Activated B cell treated with CpG ODN at 0.5 μM for 24 hours (primary cell): ENCODE data around the gene LAMA3. TPM values are rescaled to one million over a fixed set of nuclear protein-coding genes. Genes with fewer than 3 reads are reported as not detected.

ENCODE experiments used
- ATAC-seq: fragments of 200-7000 bp; cut with Tn5 transposase; one replicate; pipeline ENCODE4 v1.10.0; 2021; ENCODE audit warnings: low read depth, mild to moderate bottlenecking, moderate library complexity
- CTCF ChIA-PET: fragments of 350-600 bp; sonication (Branson Sonifier 250); formaldehyde crosslinking; loops from one replicate; lab custom pipeline; 2021; ENCODE audit warnings: antibody characterized with exemption; lab: Charles Lee
- POLR2A ChIA-PET: fragments of 350-600 bp; sonication (Branson Sonifier 250); formaldehyde crosslinking; loops from one replicate; lab custom pipeline; 2021; ENCODE audit warnings: antibody characterized with exemption; lab: Charles Lee
- DNase-seq: peaks from one replicate; pipeline ENCODE4 v3.0.0; 2022
- H3K27ac Mint-ChIP-seq: one replicate; pipeline ENCODE4 v1.8.0; 2020; ENCODE audit warnings: mixed read lengths
- H3K27me3 Mint-ChIP-seq: one replicate; pipeline ENCODE4 v1.8.0; 2021; ENCODE audit warnings: mixed read lengths
- H3K36me3 Mint-ChIP-seq: one replicate; pipeline ENCODE4 v1.8.0; 2021; ENCODE audit warnings: low read depth, mixed read lengths
- H3K4me1 Mint-ChIP-seq: one replicate; pipeline ENCODE4 v1.8.0; 2021; ENCODE audit warnings: mixed read lengths
- H3K4me3 Mint-ChIP-seq: one replicate; pipeline ENCODE4 v1.8.0; 2020; ENCODE audit warnings: mild to moderate bottlenecking, mixed read lengths
- H3K9me3 Mint-ChIP-seq: one replicate; pipeline ENCODE4 v1.8.0; 2020; ENCODE audit warnings: mixed read lengths
- CTCF ChIP-seq: fragments of 200-600 bp; IDR thresholded peaks from one replicate; pipeline ENCODE4 v1.8.0; 2022; ENCODE audit warnings: antibody characterized with exemption, mild to moderate bottlenecking
- intact Hi-C: fragments of 100-400 bp; cut with micrococcal nuclease; formaldehyde crosslinking; loops from one replicate; pipeline ENCODE4 v1.15.1; 2024
- total RNA-seq: library from RNA; stranded (reverse); gene quantifications from 2 replicates; pipeline ENCODE4 v1.2.3, GENCODE V29; 2022

LAMA3 gene
- total RNA-seq, 1 donor from 2014 or later: not detected

- Mint-ChIP-seq H3K36me3 (no peaks in the 10 kb centered on the region), H3K4me1 (no peaks in the 10 kb centered on the region), H3K9me3 (no peaks in the 10 kb centered on the region), H3K4me3 (no peak overlapping the region), H3K27ac (no peak overlapping the region), H3K27me3 (peaks cover 18% of the 10 kb centered on the region)
- CTCF ChIA-PET: no interaction called here
- POLR2A ChIA-PET: no interaction called here
- DNase-seq (no peak), ATAC-seq (no peak)
- no peak for TF ChIP-seq CTCF
- intact Hi-C loops: no loop called here
These were observed 44.6 kb downstream of the LAMA3 start for GRCh38 chr18:23733895-23734294.

- ATAC-seq: no peak
- POLR2A ChIA-PET: no interaction called here
- intact Hi-C loops: no loop called here
- Mint-ChIP-seq H3K4me1 (no peaks in the 10 kb centered on the region), H3K27ac (no peak overlapping the region), H3K4me3 (no peak overlapping the region), H3K27me3 (peaks cover 16% of the 10 kb centered on the region), H3K36me3 (no peaks in the 10 kb centered on the region), H3K9me3 (no peaks in the 10 kb centered on the region)
- CTCF ChIA-PET: no interaction called here
- no peak for TF ChIP-seq CTCF
- no peak for DNase-seq
These were observed 45.8 kb downstream of the LAMA3 start for GRCh38 chr18:23735021-23735464.

GRCh38 chr18:23737578-23737977, 48.3 kb downstream of the LAMA3 start:
- no peak for DNase-seq
- no peak for TF ChIP-seq CTCF
- H3K36me3 Mint-ChIP-seq: no peaks in the 10 kb centered on the region
- no peak for ATAC-seq
- H3K4me1 Mint-ChIP-seq: no peaks in the 10 kb centered on the region
- no peaks in the 10 kb centered on the region for H3K9me3 Mint-ChIP-seq
- peaks cover 20% of the 10 kb centered on the region for H3K27me3 Mint-ChIP-seq
- ChIA-PET CTCF (no interaction called here), POLR2A (no interaction called here)
- H3K4me3 Mint-ChIP-seq: no peak overlapping the region
- intact Hi-C loops: no loop called here
- H3K27ac Mint-ChIP-seq: no peak overlapping the region

- ChIA-PET POLR2A (no interaction called here), CTCF (no interaction called here)
- H3K27ac Mint-ChIP-seq: no peak overlapping the region
- intact Hi-C loops: no loop called here
- H3K27me3 Mint-ChIP-seq: peaks cover 20% of the 10 kb centered on the region
- ATAC-seq: no peak
- H3K9me3 Mint-ChIP-seq: no peaks in the 10 kb centered on the region
- no peak for TF ChIP-seq CTCF
- no peaks in the 10 kb centered on the region for H3K4me1 Mint-ChIP-seq
- H3K36me3 Mint-ChIP-seq: no peaks in the 10 kb centered on the region
- no peak overlapping the region for H3K4me3 Mint-ChIP-seq
- no peak for DNase-seq
These were observed 48.9 kb downstream of the LAMA3 start for GRCh38 chr18:23738151-23738550.

- Mint-ChIP-seq H3K4me3 (no peak overlapping the region), H3K27ac (no peak overlapping the region), H3K36me3 (no peaks in the 10 kb centered on the region), H3K9me3 (no peaks in the 10 kb centered on the region), H3K27me3 (peaks cover 20% of the 10 kb centered on the region), H3K4me1 (no peaks in the 10 kb centered on the region)
- DNase-seq (no peak), ATAC-seq (no peak)
- POLR2A ChIA-PET: no interaction called here
- CTCF ChIA-PET: no interaction called here
- intact Hi-C loops: no loop called here
- TF ChIP-seq CTCF: no peak
These were observed 49.3 kb downstream of the LAMA3 start for GRCh38 chr18:23738575-23738974.
